Measurements from ENCODE around the gene DDAH1. TPM values are rescaled to one million over a fixed set of nuclear protein-coding genes. Genes with fewer than 3 reads are reported as not detected.

The DDAH1 gene
- total and polyA plus RNA-seq, 2 experiments from 2014 or later = 19.5 to 49.8 TPM

- H3K4me1 ChIP-seq (ENCODE audit: insufficient read depth) = peaks cover 19% of the 10 kb centered on the region
- no peak for TF ChIP-seq EZH2phosphoT487 (IDR thresholded peaks at IDR 0.05; ENCODE audit: low read depth, severe bottlenecking, unreplicated experiment)
- TF ChIP-seq CTCF (IDR thresholded peaks at IDR 0.05; ENCODE audit: poor library complexity) = no peak
- no peak for TF ChIP-seq EZH2 (IDR thresholded peaks at IDR 0.05; ENCODE audit: borderline replicate concordance)
- no peaks in the 10 kb centered on the region for H3K27me3 ChIP-seq
- H3K9me3 ChIP-seq (ENCODE audit: low read depth) = no peaks in the 10 kb centered on the region
- peak overlapping the region; percentile 77 for H3K4me3 ChIP-seq
- WGBS (ENCODE audit: low lambda C conversion rate, missing lambda C conversion rate) = 41% methylated on average over 1 of the region's 1 CpG
- no peaks in the 10 kb centered on the region for H3K9me2 ChIP-seq (replicated peaks; ENCODE audit: insufficient read depth)
- peaks cover 8% of the 10 kb centered on the region for H4K20me1 ChIP-seq (ENCODE audit: insufficient read depth, poor library complexity, severe bottlenecking)
- H3K4me2 ChIP-seq = peak overlapping the region; percentile 78
- H3K79me2 ChIP-seq = peaks cover 54% of the 10 kb centered on the region
- H3K27ac ChIP-seq = peak overlapping the region; percentile 98
- DNase-seq (ENCODE audit: low spot score) = peak; percentile 73
- H3K36me3 ChIP-seq (replicated peaks; ENCODE audit: insufficient read depth, low read depth) = no peaks in the 10 kb centered on the region
- no peak overlapping the region for H2AFZ ChIP-seq
Measured at GRCh38 chr1:85274969-85275453, 189.9 kb downstream of the DDAH1 start.

GRCh38 chr1:85273397-85273796 is 191.6 kb downstream of the DDAH1 start:
- peaks cover 8% of the 10 kb centered on the region for H4K20me1 ChIP-seq (ENCODE audit: insufficient read depth, poor library complexity, severe bottlenecking)
- no peaks in the 10 kb centered on the region for H3K9me3 ChIP-seq (ENCODE audit: low read depth)
- DNase-seq (ENCODE audit: low spot score) = no peak
- H2AFZ ChIP-seq = no peak overlapping the region
- H3K27ac ChIP-seq = peak overlapping the region; percentile 98
- H3K36me3 ChIP-seq (replicated peaks; ENCODE audit: insufficient read depth, low read depth) = no peaks in the 10 kb centered on the region
- no peaks in the 10 kb centered on the region for H3K9me2 ChIP-seq (replicated peaks; ENCODE audit: insufficient read depth)
- no peaks in the 10 kb centered on the region for H3K27me3 ChIP-seq
- peak overlapping the region; percentile 78 for H3K4me2 ChIP-seq
- H3K4me3 ChIP-seq = no peak overlapping the region
- H3K79me2 ChIP-seq = peaks cover 58% of the 10 kb centered on the region
- peaks cover 23% of the 10 kb centered on the region for H3K4me1 ChIP-seq (ENCODE audit: insufficient read depth)
- TF ChIP-seq EZH2 (IDR thresholded peaks at IDR 0.05; ENCODE audit: borderline replicate concordance) = no peak
- TF ChIP-seq CTCF (IDR thresholded peaks at IDR 0.05; ENCODE audit: poor library complexity) = no peak
- TF ChIP-seq EZH2phosphoT487 (IDR thresholded peaks at IDR 0.05; ENCODE audit: low read depth, severe bottlenecking, unreplicated experiment) = no peak

DNA sequence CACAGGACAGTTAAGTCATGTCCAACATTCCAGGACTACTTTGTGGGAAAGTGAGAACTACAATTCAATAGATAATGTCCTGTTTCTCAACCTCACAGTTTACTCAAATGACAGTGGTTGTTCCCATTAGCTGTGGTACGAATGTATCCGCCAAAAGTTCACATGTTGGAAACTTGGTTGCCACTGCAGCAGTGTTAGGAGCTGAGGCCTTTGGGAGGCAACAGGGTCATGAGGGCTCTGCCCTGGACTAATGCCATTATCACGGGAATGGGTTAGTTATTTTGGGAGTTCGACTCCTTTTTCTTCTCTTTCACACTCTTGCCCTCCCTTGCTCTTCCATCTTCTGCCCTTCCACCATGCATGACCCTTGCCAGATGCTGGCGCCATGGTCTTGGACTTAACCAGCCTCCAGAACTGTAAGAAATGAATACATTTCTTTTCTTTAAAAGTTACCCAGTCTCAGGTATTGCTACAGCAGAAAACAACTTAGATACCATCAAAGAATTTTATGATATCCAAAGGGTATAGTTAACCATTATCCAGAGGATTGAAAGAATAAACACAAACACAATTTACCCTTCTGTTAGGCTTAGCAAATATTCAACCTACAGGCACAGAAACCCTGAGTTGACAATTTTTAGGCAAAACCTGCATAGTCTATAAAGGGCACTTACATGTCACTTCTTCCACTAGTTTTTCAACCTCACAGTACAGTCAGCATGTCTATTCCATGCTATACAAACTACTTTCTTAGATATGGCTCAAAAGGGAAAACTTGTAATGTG is 196.0 kb downstream of the DDAH1 start:
- Histone ChIP-seq H3K27ac (peak overlapping the region; percentile 20), H3K4me3 (no peak overlapping the region), H3K27me3 (no peaks in the 10 kb centered on the region), H3K9me3 (ENCODE audit: low read depth) (no peaks in the 10 kb centered on the region), H3K9me2 (replicated peaks; ENCODE audit: insufficient read depth) (no peaks in the 10 kb centered on the region), H3K4me1 (ENCODE audit: insufficient read depth) (peaks cover 15% of the 10 kb centered on the region), H3K4me2 (peak overlapping the region; percentile 51), H3K79me2 (peaks cover 68% of the 10 kb centered on the region), H4K20me1 (ENCODE audit: insufficient read depth, poor library complexity, severe bottlenecking) (peaks cover 5% of the 10 kb centered on the region), H3K36me3 (replicated peaks; ENCODE audit: insufficient read depth, low read depth) (peaks cover 3% of the 10 kb centered on the region), H2AFZ (no peak overlapping the region)
- WGBS (ENCODE audit: low lambda C conversion rate, missing lambda C conversion rate) = 82% methylated on average over 5 of the region's 5 CpGs
- no peak for TF ChIP-seq CTCF (IDR thresholded peaks at IDR 0.05; ENCODE audit: poor library complexity)
- TF ChIP-seq EZH2 (IDR thresholded peaks at IDR 0.05; ENCODE audit: borderline replicate concordance) = no peak
- no peak for TF ChIP-seq EZH2phosphoT487 (IDR thresholded peaks at IDR 0.05; ENCODE audit: low read depth, severe bottlenecking, unreplicated experiment)
- DNase-seq (ENCODE audit: low spot score) = no peak

Small RNA genes within 50 kb of the gene (small RNA-seq; reads per million reads assigned to genes)
- not detected for gene RF00019

Other genes starting within 250 kb of the DDAH1 start
- gene C1orf52, start 205.5 kb downstream of the DDAH1 start, total RNA-seq = 27.2 and 30.1 TPM in 2 replicates
- 39.2 and 41.2 TPM in 2 replicates for gene C1orf52, start 205.5 kb downstream of the DDAH1 start, polyA plus RNA-seq
- gene BCL10, start 188.5 kb downstream of the DDAH1 start, total RNA-seq = 33.5 and 36.4 TPM in 2 replicates
- gene BCL10, start 188.5 kb downstream of the DDAH1 start, polyA plus RNA-seq = 25.9 and 28.7 TPM in 2 replicates
- gene CCN1, start 115.6 kb upstream of the DDAH1 start, total RNA-seq = 58.6 and 84.1 TPM in 2 replicates
- gene CCN1, start 115.6 kb upstream of the DDAH1 start, polyA plus RNA-seq = 364 and 380 TPM in 2 replicates
- gene ZNHIT6, start 243.3 kb upstream of the DDAH1 start, total RNA-seq = 11.5 and 13.5 TPM in 2 replicates
- gene ZNHIT6, start 243.3 kb upstream of the DDAH1 start, polyA plus RNA-seq = 12.1 and 14.2 TPM in 2 replicates